HUES6 (cell line): ENCODE data around the gene MYL5.
"Not testable (repeated sequence)": the region's sequence is repeated elsewhere in the genome, so short reads cannot be mapped to it uniquely, and the experiment has no call there.

Experiments
- H3K27ac ChIP-seq: 2 replicates; pipeline ENCODE4 v1.7.0; 2013; ENCODE audit warnings: low read depth, mild to moderate bottlenecking, low read length, inconsistent platforms
- H3K27me3 ChIP-seq: 2 replicates; pipeline ENCODE4 v1.6.1; 2013; ENCODE audit warnings: low read length; ENCODE audit not compliant: control insufficient read depth, insufficient read depth
- H3K36me3 ChIP-seq: 2 replicates; pipeline ENCODE4 v1.6.1; 2013; ENCODE audit warnings: low read length; ENCODE audit not compliant: control insufficient read depth, insufficient read depth
- H3K4me1 ChIP-seq: 2 replicates; pipeline ENCODE4 v1.6.1; 2013; ENCODE audit warnings: low read length; ENCODE audit not compliant: control insufficient read depth, insufficient read depth
- H3K4me3 ChIP-seq: 2 replicates; pipeline ENCODE4 v1.5.1; 2013; ENCODE audit warnings: low read depth, low read length
- H3K9ac ChIP-seq: one replicate; pipeline ENCODE4 v1.6.1; 2013; ENCODE audit warnings: mild to moderate bottlenecking, low read length
- H3K9me3 ChIP-seq: 2 replicates; pipeline ENCODE4 v1.6.1; 2013; ENCODE audit warnings: low read depth, low read length; ENCODE audit not compliant: control insufficient read depth, insufficient read depth

MYL5 gene

DNA sequence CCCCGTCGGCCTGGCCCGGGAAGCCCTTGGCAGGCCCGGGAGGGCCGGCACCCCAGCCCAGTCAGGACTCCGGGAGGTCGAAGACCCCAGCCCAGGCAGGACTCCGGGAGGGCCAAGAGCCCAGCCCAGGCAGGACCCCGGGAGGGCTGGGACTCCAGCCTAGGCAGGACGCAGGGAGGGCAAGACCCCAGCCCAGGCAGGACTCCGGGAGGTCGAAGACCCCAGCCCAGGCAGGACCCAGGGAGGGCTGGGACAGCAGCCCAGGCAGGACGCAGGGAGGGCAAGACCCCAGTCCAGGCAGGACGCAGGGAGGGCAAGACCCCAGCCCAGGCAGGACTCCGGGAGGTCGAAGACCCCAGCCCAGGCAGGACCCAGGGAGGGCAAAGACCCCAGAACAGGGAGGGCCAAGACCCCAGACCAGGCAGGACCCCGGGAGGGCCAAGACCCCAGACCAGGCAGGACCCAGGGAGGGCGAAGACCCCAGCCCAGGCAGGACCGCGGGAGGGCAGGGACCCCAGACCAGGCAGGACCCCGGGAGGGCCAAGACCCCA lies 31.8 kb downstream of the MYL5 start:
- peak overlapping the region; percentile 89 for H3K4me3 ChIP-seq
- H3K9ac ChIP-seq = peak overlapping the region; percentile 94
- not testable (repeated sequence) for H3K4me1 ChIP-seq, H3K27me3 ChIP-seq, H3K9me3 ChIP-seq
- H3K36me3 ChIP-seq = peaks cover 23% of the 10 kb centered on the region
- peak overlapping the region; percentile 99 for H3K27ac ChIP-seq

DNA sequence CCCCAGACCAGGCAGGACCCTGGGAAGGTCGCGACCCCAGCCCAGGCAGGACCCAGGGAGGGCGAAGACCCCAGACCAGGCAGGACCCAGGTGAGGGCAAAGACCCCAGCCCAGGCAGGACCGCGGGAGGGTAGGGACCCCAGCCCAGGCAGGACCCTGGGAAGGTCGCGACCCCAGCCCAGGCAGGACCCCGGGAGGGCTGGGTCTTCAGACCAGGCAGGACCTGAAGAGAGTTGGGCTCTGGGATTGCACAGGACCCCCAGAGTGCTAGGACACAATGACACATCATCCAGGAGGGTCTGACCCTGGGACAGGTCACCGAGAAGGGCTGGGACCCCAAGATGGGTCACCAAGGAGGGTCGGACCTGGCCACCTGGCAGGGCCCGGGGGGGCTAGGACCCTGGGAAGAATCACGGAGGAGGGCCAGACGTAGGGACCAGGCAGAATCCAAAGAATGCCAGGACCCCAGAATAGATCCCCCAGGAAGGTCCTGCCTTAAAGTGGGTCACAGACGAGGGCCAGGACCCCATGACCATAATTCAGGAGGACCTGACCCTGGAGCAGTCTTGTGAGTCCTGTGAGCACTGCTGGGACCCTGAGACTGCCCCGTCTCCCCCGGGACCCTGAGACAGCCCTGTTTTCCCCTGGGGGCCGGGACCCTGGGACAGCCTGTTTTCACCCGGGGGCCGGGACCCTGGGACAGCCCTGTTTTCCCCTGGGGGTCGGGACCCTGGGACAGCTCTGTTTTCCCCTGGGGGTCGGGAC lies 32.7 kb downstream of the MYL5 start:
- Histone ChIP-seq H3K36me3 (peaks cover 23% of the 10 kb centered on the region), H3K9ac (peak overlapping the region; percentile 58), H3K4me3 (peak overlapping the region; percentile 89), H3K27me3 (peaks cover 9% of the 10 kb centered on the region), H3K27ac (no peak overlapping the region), H3K4me1 (peaks cover 5% of the 10 kb centered on the region; the same call in 1 of the 2 replicates), H3K9me3 (peaks cover 3% of the 10 kb centered on the region; the same call in 1 of the 2 replicates)

DNA sequence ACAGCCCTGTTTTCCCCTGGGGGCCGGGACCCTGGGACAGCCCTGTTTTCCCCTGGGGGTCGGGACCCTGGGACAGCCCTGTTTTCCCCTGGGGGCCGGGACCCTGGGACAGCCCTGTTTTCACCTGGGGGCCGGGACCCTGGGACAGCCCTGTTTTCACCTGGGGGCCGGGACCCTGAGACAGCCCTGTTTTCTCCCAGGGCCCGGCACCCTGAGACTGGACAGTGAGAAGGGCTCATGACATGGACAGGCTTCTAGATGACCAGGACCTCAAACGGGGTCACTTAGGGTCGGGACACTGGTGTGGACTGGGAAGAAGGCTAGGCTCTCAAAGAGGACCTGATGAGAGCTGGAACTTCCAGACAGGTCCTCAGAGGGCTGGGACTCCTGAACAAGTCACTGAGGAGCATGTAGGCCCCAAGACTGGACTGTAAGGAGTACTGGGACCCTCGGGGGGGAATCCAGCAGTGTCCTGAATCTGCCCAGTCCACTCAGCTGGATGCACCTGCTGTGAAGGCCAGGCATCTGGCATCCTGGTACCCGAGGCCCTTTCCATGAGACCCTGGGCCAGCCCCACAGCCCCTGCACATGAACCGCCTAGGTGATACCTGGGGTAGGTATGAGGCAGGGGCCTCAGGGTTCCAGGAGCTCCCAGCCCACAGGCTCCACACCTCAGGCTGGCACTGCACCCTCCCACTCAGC lies 33.7 kb downstream of the MYL5 start:
- Histone ChIP-seq H3K9ac (peak overlapping the region; percentile 11), H3K4me3 (no peak overlapping the region), H3K36me3 (peaks cover 23% of the 10 kb centered on the region), H3K4me1 (peaks cover 5% of the 10 kb centered on the region; the same call in 1 of the 2 replicates), H3K27ac (no peak overlapping the region), H3K9me3 (peaks cover 3% of the 10 kb centered on the region; the same call in 1 of the 2 replicates), H3K27me3 (peaks cover 9% of the 10 kb centered on the region)

DNA sequence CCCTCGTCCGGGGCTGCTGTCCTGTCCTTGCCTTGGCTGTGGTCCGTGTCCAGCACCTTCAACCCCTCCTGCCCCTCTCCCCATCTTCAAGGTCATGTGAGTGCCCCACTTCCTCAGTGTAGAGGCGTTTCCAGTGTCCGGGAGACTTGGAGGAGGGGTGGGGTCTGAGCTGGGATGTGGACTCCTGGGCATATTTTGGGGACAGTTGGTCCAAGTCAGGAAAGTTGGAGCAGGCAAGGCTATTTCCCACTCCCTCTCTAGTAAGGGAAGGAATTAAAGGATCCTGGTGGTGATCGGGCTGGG lies 34.2 kb downstream of the MYL5 start:
- Histone ChIP-seq H3K36me3 (peaks cover 23% of the 10 kb centered on the region), H3K27me3 (peaks cover 9% of the 10 kb centered on the region), H3K9me3 (peaks cover 3% of the 10 kb centered on the region; the same call in 1 of the 2 replicates), H3K4me3 (no peak overlapping the region; the same call in 1 of the 2 replicates), H3K4me1 (peaks cover 5% of the 10 kb centered on the region; the same call in 1 of the 2 replicates), H3K9ac (peak overlapping the region; percentile 11), H3K27ac (no peak overlapping the region)

DNA sequence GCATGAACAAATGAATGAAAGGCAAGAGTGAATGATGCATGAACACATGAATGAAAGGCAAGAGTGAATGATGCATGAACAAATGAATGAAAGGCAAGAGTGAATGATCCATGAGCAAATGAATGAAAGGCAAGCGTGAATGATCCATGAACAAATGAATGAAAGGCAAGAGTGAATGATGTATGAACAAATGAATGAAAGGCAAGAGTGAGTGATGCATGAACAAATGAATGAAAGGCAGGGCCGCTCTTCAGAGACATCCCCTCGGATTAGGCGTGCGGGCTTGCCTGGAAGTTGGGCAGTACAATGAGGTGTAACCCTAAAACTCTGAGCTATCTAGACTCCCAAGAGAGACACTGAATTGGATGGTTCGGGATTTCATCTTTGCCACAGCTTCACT lies 35.0 kb downstream of the MYL5 start:
- H3K9ac ChIP-seq = no peak overlapping the region
- peaks cover 7% of the 10 kb centered on the region for H3K27me3 ChIP-seq
- H3K36me3 ChIP-seq = peaks cover 28% of the 10 kb centered on the region
- no peak overlapping the region for H3K4me3 ChIP-seq
- H3K4me1 ChIP-seq = peaks cover 5% of the 10 kb centered on the region; the same call in 1 of the 2 replicates
- H3K9me3 ChIP-seq = peaks cover 3% of the 10 kb centered on the region; the same call in 1 of the 2 replicates
- H3K27ac ChIP-seq = no peak overlapping the region

DNA sequence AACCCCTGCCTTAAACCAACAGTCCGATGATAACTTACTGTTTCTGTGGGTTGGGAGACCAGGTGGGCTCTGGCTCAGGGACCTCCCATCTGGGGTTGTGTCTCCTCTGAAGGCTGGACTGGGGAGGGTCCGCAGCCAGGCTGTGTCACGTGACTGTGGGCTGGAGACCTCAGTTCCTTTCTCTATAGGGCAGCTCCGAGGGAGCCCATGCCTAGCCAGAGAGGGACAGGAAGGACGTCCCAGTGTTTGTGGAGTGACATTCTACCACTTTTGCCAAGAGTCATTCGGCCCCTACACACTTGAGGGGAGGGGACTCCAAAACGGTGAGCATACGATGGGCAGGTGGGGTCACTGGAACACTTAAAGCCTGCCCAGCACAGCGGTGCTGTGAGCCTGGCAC lies 35.8 kb downstream of the MYL5 start:
- H3K27ac ChIP-seq = no peak overlapping the region
- H3K9me3 ChIP-seq = peaks cover 3% of the 10 kb centered on the region; the same call in 1 of the 2 replicates
- H3K4me1 ChIP-seq = peaks cover 5% of the 10 kb centered on the region; the same call in 1 of the 2 replicates
- H3K36me3 ChIP-seq = peaks cover 31% of the 10 kb centered on the region
- H3K4me3 ChIP-seq = no peak overlapping the region
- no peak overlapping the region for H3K9ac ChIP-seq
- no peaks in the 10 kb centered on the region for H3K27me3 ChIP-seq

DNA sequence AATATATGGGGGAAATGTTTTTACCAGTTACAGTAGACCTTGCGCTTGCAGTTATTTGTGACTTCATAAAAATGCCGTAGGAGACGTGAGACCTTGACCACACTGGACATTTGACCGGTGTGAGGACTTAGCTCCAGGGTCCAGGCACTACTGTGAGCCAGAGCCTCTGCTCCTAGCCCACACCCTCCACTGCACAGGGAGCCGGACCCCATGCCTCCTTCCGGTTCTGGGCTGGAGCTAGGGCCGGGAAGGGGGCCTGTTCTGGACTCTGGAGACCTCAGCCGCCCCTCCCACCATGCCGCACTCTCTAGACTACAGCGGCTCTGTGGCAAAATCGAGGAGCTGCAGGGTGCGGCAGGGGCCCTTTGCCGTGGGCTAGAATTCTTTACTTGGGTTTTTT lies 36.6 kb downstream of the MYL5 start:
- Histone ChIP-seq H3K4me1 (peaks cover 5% of the 10 kb centered on the region; the same call in 1 of the 2 replicates), H3K9me3 (peaks cover 3% of the 10 kb centered on the region; the same call in 1 of the 2 replicates), H3K27me3 (no peaks in the 10 kb centered on the region), H3K4me3 (no peak overlapping the region), H3K36me3 (peaks cover 31% of the 10 kb centered on the region), H3K27ac (no peak overlapping the region), H3K9ac (no peak overlapping the region)

DNA sequence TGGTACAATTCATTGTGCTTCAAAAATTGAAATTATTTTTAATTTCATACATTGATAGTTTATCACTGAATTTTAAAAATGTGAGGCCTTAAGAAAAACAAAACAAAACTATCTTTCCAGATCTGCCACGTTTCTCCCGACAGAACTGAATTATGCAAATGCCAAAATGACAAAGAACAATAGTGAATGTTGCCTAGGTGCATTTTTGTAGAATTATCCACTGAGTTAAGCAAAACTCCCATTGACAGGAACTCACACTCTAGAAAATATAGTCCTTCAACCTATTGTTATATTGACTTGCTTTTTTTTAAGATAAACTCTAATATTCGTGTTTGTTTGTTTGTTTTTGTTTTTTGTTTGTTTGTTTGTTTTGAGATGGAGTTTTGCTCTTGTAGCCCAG lies 37.8 kb downstream of the MYL5 start:
- Histone ChIP-seq H3K9me3 (peaks cover 3% of the 10 kb centered on the region; the same call in 1 of the 2 replicates), H3K36me3 (peaks cover 31% of the 10 kb centered on the region), H3K4me3 (no peak overlapping the region), H3K27ac (no peak overlapping the region), H3K27me3 (no peaks in the 10 kb centered on the region), H3K4me1 (peaks cover 2% of the 10 kb centered on the region; the same call in 1 of the 2 replicates), H3K9ac (no peak overlapping the region)

DNA sequence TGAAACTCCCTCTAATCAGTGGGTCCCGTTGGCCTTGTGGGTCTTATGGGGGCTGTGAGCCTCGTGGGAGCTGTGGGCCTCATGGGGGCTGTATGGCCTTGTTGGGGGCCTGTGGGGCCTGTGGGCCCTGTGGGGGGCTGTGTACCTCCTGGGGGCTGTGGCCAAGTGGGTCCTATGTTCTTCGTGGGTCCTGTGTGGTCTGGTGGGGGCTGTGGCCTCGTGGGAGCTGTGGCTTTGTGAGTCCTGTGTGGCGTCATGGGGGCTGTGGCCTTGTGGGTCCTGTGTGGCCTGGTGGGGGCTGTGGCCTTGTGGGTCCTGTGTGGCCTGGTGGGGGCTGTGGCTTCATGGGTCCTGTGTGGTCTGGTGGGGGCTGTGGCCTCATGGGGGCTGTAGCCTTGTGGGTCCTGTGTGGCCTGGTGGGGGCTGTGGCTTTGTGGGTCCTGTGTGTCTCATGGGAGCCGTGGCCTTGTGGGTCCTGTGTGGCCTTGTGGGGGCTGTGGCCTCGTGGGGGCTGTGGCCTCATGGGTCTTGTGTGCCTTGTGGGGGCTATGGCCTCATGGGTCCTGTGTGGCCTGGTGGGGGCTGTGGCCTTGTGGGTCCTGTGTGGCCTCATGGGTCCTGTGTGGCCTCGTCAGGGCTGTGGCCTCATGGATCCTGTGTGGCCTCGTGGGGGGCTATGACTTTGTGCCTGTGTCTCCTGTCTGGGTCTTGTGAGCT lies 38.7 kb downstream of the MYL5 start:
- Histone ChIP-seq H3K4me3 (no peak overlapping the region), H3K36me3 (peaks cover 31% of the 10 kb centered on the region), H3K9ac (no peak overlapping the region), H3K27ac (no peak overlapping the region), H3K9me3 (peaks cover 3% of the 10 kb centered on the region; the same call in 1 of the 2 replicates), H3K27me3 (no peaks in the 10 kb centered on the region), H3K4me1 (no peaks in the 10 kb centered on the region)

DNA sequence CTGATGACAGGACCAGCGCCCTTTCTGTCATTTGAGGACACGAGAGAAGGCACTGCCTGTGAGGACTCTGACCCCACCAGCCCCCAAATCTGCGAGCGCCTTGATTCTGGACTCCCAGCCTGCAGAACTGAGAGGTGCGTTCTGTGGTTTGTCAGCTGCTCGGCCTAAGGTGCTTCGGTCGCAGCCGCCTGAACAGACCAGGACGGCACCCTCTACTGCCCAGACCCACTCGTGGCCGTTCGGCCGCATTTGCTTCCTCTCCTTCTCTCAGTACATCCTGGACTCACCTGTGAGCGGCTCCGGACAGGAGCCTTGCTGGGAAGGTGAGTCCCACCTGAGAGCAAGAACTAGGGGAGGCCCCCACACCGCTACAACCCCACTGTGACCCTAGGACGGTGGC lies 39.7 kb downstream of the MYL5 start:
- peaks cover under 1% of the 10 kb centered on the region; the same call in 1 of the 2 replicates for H3K9me3 ChIP-seq
- no peak overlapping the region for H3K27ac ChIP-seq
- H3K4me3 ChIP-seq = no peak overlapping the region
- no peaks in the 10 kb centered on the region for H3K27me3 ChIP-seq
- peaks cover 23% of the 10 kb centered on the region for H3K36me3 ChIP-seq
- H3K9ac ChIP-seq = no peak overlapping the region
- no peaks in the 10 kb centered on the region for H3K4me1 ChIP-seq
